Stomach (tissue), 4 donors: ENCODE data around the gene IL4I1.

ENCODE experiments used
- CTCF ChIP-seq, 7 experiments: fragments of 450-650 bp in 4 of 7; fragments of 200-600 bp in 3 of 7; sonication (generic) in 3 of 7; IDR thresholded peaks; one replicate each; pipeline ENCODE4 v1.5.1; 2016 to 2019; ENCODE audit warnings: antibody characterized with exemption in 7 of 7, control low read depth in 2 of 7, mild to moderate bottlenecking in 1 of 7
- EP300 ChIP-seq: sonication (generic); formaldehyde crosslinking; IDR thresholded peaks from one replicate; pipeline ENCODE4 v1.6.1; 2017; ENCODE audit warnings: antibody characterized with exemption
- POLR2A ChIP-seq, 4 donors: fragments of 450-650 bp; IDR thresholded peaks; one replicate each; pipeline ENCODE4 v1.6.1; 2016; ENCODE audit warnings: antibody characterized with exemption in 4 of 4, control low read depth in 2 of 4, mild to moderate bottlenecking in 1 of 4, moderate library complexity in 1 of 4
- POLR2AphosphoS5 ChIP-seq, 3 donors: sonication (generic); formaldehyde crosslinking; IDR thresholded peaks; one replicate each; pipeline ENCODE4 v1.6.1; 2016; ENCODE audit warnings: antibody characterized with exemption in 3 of 3

GRCh38 chr19:49855277-49855675 is 41.4 kb downstream of the IL4I1 start:
- no peak for TF ChIP-seq POLR2A (IDR thresholded peaks at IDR 0.05)
- TF ChIP-seq CTCF (IDR thresholded peaks at IDR 0.05) = no peak
- TF ChIP-seq EP300 = no peak
- no peak for TF ChIP-seq POLR2AphosphoS5 (IDR thresholded peaks at IDR 0.05)
